NB4 (cell line): Measurements from ENCODE around the gene FBXO39.
"Not testable (repeated sequence)": the region's sequence is repeated elsewhere in the genome, so short reads cannot be mapped to it uniquely, and the experiment has no call there.

Experiments
- MAX ChIP-seq: IDR thresholded peaks from 2 replicates; pipeline ENCODE4 v1.6.1; 2011; ENCODE audit warnings: low read depth, low read length
- MYC ChIP-seq: IDR thresholded peaks from 2 replicates; pipeline ENCODE4 v1.6.1; 2011; ENCODE audit warnings: low read depth, low read length
- POLR2A ChIP-seq: IDR thresholded peaks from 2 replicates; pipeline ENCODE4 v1.6.1; 2011; ENCODE audit warnings: mild to moderate bottlenecking; ENCODE audit not compliant: insufficient read length; ENCODE audit errors: extremely low read depth
- TF ChIP-seq, protein P1 (sequence below): IDR thresholded peaks from one replicate; pipeline ENCODE4 v1.5.1; 2012; ENCODE audit warnings: low read depth, low read length

DNA sequence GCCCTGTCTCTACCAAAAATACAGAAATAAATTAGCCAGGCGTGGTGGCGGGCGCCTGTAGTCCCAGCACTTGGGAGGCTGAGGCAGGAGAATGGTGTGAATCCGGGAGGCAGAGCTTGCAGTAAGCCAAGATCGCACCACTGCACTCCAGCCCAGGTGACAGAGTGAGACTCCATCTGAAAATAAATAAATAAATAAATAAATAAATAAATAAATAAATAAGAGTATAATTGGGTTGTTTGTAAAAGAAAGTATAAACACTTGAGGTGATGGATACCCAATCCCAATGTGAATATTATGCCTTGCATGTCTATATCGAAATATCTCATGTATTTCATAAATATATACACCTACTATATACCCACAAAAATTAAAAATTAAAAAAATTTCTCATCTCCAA is 29.4 kb upstream of the FBXO39 start:
- TF ChIP-seq POLR2A, MAX, MYC: not testable (repeated sequence)
- TF ChIP-seq, protein P1, sequence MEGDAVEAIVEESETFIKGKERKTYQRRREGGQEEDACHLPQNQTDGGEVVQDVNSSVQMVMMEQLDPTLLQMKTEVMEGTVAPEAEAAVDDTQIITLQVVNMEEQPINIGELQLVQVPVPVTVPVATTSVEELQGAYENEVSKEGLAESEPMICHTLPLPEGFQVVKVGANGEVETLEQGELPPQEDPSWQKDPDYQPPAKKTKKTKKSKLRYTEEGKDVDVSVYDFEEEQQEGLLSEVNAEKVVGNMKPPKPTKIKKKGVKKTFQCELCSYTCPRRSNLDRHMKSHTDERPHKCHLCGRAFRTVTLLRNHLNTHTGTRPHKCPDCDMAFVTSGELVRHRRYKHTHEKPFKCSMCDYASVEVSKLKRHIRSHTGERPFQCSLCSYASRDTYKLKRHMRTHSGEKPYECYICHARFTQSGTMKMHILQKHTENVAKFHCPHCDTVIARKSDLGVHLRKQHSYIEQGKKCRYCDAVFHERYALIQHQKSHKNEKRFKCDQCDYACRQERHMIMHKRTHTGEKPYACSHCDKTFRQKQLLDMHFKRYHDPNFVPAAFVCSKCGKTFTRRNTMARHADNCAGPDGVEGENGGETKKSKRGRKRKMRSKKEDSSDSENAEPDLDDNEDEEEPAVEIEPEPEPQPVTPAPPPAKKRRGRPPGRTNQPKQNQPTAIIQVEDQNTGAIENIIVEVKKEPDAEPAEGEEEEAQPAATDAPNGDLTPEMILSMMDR = not testable (repeated sequence)
